HG03354 (cell line): Measurements from ENCODE around the gene WNK2.
"Not testable (repeated sequence)": the region's sequence is repeated elsewhere in the genome, so short reads cannot be mapped to it uniquely, and the experiment has no call there.

Experiments used
- ATAC-seq: cut with Tn5 transposase; IDR thresholded peaks from one replicate; pipeline ENCODE4 v1.9.1; 2021; ENCODE audit warnings: mild to moderate bottlenecking; ENCODE audit not compliant: unreplicated experiment, poor library complexity, severe bottlenecking

The WNK2 gene

GRCh38 chr9:93309889-93310425, 126.0 kb downstream of the WNK2 start:
- no peak for ATAC-seq

GRCh38 chr9:93315118-93315517, 131.2 kb downstream of the WNK2 start:
- ATAC-seq: no peak

GRCh38 chr9:93315960-93316359, 132.0 kb downstream of the WNK2 start:
- ATAC-seq: no peak

- ATAC-seq: no peak
Measured at GRCh38 chr9:93316726-93317494, 133.0 kb downstream of the WNK2 start.

GRCh38 chr9:93317495-93318094, 133.7 kb downstream of the WNK2 start:
- ATAC-seq: no peak

GRCh38 chr9:93318480-93318879, 134.5 kb downstream of the WNK2 start:
- no peak for ATAC-seq

GRCh38 chr9:93319301-93319991, 135.5 kb downstream of the WNK2 start:
- no peak for ATAC-seq

GRCh38 chr9:93319992-93320500, 136.1 kb downstream of the WNK2 start:
- ATAC-seq: no peak

- no peak for ATAC-seq
Measured at GRCh38 chr9:93320591-93321219, 136.8 kb downstream of the WNK2 start.

GRCh38 chr9:93321220-93321610, 137.3 kb downstream of the WNK2 start:
- ATAC-seq: no peak

- ATAC-seq: not testable (repeated sequence)
Measured at GRCh38 chr9:93323446-93323954, 139.6 kb downstream of the WNK2 start.

- ATAC-seq: no peak
Measured at GRCh38 chr9:93324191-93324834, 140.4 kb downstream of the WNK2 start.

- no peak for ATAC-seq
Measured at GRCh38 chr9:93325307-93326035, 141.5 kb downstream of the WNK2 start.

GRCh38 chr9:93326056-93326455, 142.1 kb downstream of the WNK2 start:
- ATAC-seq: no peak

- ATAC-seq: no peak
Measured at GRCh38 chr9:93326654-93327053, 142.7 kb downstream of the WNK2 start.

GRCh38 chr9:93329629-93330280, 145.8 kb downstream of the WNK2 start:
- ATAC-seq: no peak

- no peak for ATAC-seq
Measured at GRCh38 chr9:93332317-93332716, 148.4 kb downstream of the WNK2 start.

GRCh38 chr9:93336720-93337119, 152.8 kb downstream of the WNK2 start:
- ATAC-seq: no peak
